Fibroblast of mammary gland (primary cell): Measurements from ENCODE around the gene NAT9.
A peak's percentile ranks its signal among the peaks of the same experiment; 100 is the strongest.

Experiments used
- DNase-seq: peaks from one replicate; pipeline ENCODE4 v3.0.0-alpha.2; 2010; ENCODE audit warnings: low read depth
- H3K4me3 ChIP-seq: 2 replicates; pipeline ENCODE4 v1.5.1; 2011; ENCODE audit warnings: low read depth, mild to moderate bottlenecking, low read length, moderate library complexity; ENCODE audit not compliant: control insufficient read depth
- TF ChIP-seq, protein P1 (sequence below): conservative IDR thresholded peaks from 2 replicates; pipeline ENCODE4 v1.5.1; 2011; ENCODE audit warnings: low read depth, low read length, inconsistent platforms; ENCODE audit not compliant: control insufficient read depth, insufficient read depth

The NAT9 gene

DNA sequence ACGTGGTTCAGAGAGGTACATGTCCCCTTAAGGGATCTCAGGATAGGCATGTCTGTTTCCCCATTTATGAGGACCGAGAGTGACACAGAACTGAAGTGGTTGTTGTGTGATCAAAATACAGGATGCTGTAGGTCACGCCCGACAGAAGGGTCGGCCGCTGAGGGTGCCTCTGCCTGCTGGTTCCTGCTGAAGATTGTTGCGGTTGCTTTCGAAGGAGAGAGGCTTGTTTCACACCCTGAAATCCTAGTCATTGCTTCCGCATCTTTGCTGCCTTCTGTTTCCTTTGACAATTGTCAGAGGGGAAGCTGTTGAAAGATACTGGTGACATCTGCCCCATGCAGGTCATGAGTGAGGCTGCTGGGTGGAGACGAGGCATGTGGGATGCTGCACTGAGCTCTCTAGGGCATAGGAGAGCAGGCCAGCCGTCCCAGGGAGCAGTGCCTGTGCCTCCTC lies 3.8 kb upstream of the NAT9 start:
- H3K4me3 ChIP-seq: no peak overlapping the region
- DNase-seq: no peak
- TF ChIP-seq, protein P1, sequence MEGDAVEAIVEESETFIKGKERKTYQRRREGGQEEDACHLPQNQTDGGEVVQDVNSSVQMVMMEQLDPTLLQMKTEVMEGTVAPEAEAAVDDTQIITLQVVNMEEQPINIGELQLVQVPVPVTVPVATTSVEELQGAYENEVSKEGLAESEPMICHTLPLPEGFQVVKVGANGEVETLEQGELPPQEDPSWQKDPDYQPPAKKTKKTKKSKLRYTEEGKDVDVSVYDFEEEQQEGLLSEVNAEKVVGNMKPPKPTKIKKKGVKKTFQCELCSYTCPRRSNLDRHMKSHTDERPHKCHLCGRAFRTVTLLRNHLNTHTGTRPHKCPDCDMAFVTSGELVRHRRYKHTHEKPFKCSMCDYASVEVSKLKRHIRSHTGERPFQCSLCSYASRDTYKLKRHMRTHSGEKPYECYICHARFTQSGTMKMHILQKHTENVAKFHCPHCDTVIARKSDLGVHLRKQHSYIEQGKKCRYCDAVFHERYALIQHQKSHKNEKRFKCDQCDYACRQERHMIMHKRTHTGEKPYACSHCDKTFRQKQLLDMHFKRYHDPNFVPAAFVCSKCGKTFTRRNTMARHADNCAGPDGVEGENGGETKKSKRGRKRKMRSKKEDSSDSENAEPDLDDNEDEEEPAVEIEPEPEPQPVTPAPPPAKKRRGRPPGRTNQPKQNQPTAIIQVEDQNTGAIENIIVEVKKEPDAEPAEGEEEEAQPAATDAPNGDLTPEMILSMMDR: no peak

- DNase-seq: no peak
- no peak overlapping the region for H3K4me3 ChIP-seq
These were observed 3.4 kb upstream of the NAT9 start for GRCh38 chr17:74779501-74779900.

GRCh38 chr17:74778960-74779359 lies 2.8 kb upstream of the NAT9 start:
- DNase-seq: peak; percentile 25
- H3K4me3 ChIP-seq: no peak overlapping the region
- TF ChIP-seq, protein P1: no peak

More at GRCh38 chr17:74779501-74779900, 3.4 kb upstream of the NAT9 start:
- TF ChIP-seq, protein P1: no peak

- no peak overlapping the region for H3K4me3 ChIP-seq
- TF ChIP-seq, protein P1: no peak
- peak; percentile 15 for DNase-seq
These were observed 1.9 kb upstream of the NAT9 start for GRCh38 chr17:74777901-74778515.

- no peak for DNase-seq
- H3K4me3 ChIP-seq: peak overlapping the region; percentile 78
- TF ChIP-seq, protein P1: no peak
These were observed 845 bp upstream of the NAT9 start for GRCh38 chr17:74776990-74777389.

DNA sequence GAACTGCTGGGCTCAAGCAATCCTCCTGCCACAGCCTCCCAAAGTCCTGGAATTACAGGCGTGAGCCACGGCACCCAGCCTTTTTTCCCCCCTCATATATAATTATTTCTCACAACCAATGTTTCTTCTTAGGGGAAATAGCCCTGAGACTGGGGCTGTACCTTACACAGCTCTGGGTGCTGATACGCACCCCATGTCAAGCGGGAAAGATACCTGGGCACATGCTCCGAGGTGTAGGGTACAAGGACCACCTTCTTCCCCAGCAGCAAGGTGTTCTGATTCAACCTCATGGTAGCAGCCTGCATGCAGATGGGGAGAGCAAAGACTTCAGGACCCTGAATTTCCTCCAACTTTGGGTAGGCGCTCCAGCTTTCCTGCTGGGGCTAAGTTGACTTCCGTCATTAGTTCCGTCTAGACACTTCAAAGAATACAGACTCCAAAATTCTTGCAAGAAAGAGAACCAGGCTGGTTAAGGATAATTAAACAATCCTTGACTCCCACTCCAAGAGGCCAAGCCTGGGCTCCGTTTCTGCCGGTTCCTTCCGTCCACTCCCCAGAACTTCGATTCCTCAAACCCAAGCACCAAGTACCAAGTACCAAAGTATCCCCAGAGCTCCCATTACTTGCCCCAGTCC lies 619 bp downstream of the NAT9 start:
- peak overlapping the region; percentile 95 for H3K4me3 ChIP-seq
- TF ChIP-seq, protein P1: no peak
- DNase-seq: no peak

GRCh38 chr17:74773871-74774286 lies 2.3 kb downstream of the NAT9 start:
- TF ChIP-seq, protein P1: no peak
- peak; percentile 36 for DNase-seq
- H3K4me3 ChIP-seq: no peak overlapping the region
